ENCODE measurements around the gene REXO2.

The REXO2 gene

DNA sequence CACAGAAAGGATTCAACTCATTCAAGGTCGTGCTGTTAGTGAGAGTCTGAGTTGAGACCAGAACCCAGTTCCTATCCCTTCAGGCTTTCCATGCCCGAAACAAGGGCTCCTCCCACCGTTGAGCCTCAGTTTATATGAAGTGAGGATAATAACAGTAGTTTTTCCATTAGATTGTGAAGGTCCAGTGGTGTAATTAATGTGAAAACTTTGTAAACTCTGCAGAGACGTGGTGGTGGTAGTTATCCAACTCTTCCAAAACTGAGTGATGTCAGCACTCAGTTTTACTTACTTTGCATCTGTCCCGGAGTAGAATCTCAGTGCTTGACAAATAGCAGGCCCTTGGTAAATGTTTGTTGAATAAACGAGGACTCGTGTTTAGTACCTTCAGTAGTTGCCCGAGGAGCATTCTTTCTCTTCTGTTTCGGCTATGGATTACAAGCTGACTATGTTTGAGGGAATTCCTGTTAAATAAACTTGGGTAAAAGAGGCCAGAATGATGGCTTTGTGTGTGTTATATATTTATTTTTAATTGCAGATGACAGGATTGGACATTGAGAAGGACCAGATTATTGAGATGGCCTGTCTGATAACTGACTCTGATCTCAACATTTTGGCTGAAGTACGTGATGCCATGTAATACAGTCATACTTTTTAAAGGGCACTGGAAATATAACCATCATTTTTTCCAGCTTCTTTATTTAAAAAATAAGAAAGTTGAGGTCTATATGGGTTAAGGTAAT is 1.0 kb downstream of the REXO2 start:
- in situ Hi-C loops (cut with MboI; ENCODE audit: low sequenced_read_pairs), result no loop called here

DNA sequence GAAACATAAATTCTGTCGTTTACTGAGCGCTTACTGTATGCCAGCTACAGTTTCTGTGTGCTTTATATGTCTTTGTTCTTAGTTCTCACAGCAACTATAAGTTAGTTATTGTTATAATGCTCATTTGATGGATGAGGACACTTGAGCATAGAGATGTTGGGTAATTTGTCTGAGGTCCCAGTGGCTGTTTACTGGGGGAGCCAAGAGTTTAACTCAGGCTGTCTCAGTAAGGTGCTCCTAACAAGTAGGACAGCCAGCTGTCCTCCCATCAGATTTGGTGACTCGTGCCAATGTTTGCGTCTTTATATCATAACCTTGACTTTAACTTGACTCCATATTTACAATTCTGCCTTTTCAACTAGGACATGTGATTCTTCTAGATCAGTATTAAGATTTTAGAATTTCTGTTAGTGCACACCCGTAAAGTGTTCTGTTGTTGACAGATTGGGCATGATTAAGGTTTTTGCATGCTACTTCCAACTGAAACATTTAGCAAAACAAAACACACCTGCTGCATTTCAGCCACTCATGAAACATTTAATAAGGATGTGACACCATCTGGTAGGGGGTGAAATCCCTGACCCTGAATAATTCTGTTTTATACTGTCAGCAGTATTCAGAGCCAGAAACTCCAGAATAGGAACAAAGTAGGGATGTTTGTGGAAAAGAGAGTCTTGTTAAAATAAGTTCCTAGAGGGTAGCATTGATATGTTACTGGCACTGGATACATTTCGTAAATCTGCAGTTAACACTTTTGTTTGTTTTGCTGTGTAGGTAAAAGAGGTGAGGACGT is 1.9 kb downstream of the REXO2 start:
- in situ Hi-C loops (cut with MboI; ENCODE audit: low sequenced_read_pairs), result no loop called here

DNA sequence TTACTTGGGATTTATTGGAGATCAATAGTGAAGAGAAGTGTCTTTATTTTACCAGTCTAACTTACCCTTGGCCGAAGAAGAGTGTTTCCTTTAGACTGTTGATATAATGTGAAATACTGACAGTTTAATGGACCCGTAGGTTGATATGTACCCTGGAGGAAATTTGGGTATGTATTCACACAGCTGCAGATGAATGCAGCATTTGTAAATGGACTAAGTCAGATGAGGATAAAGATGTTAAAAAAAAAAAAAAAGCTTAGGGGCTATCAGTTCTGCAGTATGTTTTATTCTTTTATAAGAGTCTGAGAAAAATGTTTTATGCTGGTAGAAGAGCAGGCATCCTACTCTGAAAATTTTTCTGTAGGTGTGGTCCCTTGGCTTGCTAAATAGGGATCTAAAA is 2.7 kb downstream of the REXO2 start:
- in situ Hi-C loops (cut with MboI; ENCODE audit: low sequenced_read_pairs), result no loop called here

DNA sequence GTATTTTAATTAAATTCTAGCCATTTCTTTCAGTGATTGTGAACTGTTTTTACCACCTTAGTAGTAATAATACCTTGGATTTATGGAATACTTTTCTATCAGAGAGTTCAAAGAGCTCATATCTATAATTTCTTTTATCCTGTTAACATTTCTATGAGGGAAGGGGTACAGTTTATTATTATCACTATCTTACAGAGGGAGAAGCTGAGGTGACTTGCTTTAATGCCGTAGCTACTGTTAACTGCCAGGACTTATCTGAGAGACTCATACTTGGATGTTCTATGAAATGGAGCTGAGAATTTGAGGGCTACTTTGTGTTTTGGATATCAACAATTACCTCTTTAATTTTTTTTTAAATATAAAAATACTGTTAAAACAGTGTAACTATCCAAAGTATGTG is 3.3 kb downstream of the REXO2 start:
- in situ Hi-C loops (cut with MboI; ENCODE audit: low sequenced_read_pairs), result no loop called here

DNA sequence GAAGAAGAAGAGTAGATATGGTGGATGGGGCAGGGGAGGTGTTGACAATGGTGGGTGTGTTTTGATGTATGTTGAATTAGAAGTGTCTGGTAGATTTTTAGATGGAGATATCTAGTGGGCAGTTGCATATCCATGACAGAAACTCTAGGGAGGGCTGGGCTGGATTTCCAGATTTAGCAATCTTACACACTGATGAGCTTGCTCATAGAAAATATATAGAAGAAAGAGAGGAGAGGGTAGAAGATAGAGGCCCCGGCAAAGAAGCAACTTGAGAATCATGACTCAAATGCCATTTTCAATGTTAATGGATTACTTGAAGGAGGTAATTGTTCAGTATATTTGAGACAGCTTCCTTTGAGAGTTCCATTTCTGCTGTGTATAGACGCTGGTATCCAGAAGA is 8.2 kb downstream of the REXO2 start:
- in situ Hi-C loops (cut with MboI; ENCODE audit: low sequenced_read_pairs), result no loop called here

DNA sequence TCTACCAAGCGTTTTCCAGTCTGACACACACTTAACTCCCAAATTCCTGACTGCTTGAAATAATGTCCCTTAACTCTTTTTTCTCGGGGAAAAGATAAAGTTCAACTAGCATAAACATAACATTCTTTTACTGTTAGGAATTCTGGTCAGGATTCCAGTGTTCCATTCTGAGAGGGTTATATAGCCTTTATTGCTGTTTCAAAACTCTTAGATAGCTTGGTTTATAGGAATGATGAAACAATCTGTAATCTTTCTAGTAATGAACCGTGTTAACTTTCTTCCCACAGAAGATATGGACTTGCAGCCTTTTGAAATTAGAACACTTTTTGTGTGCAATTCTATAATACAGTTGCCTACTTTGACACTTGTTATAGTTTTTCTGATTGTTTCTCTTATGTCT is 8.6 kb downstream of the REXO2 start:
- in situ Hi-C loops (cut with MboI; ENCODE audit: low sequenced_read_pairs), result no loop called here

DNA sequence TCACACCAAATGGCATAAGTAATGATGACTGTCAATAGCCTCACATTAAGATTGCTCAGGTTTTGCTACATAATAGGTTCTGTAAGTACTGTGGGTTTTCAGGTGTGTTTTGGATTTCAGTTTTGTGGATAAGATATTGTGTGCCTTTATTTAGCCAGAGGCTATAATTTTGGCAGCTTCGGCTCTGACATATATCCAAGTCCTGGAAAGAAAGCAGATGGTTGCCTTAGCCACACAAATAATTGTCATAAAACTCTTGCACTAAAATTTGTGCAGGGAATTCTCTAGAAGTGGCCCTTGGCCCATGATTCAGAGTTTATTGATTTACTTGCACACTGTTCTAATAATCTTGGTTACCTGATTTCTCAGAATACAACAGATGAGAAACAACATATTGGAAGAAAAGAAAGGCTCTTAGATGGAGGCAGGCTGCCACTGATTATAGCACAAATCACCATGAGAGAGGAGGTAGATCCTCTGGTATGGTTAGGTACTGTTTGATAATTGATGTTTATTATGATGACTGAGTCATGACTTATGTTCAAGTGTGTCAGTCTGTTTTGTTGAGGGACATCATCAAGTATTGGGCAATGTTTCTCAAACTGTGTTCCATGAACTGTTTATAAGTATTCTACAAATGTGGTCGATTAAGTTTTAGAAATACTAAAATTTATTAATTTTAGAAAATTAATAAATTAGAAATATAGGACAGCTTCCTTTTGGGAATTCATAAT is 9.6 kb downstream of the REXO2 start:
- in situ Hi-C loops (cut with MboI; ENCODE audit: low sequenced_read_pairs), result no loop called here

DNA sequence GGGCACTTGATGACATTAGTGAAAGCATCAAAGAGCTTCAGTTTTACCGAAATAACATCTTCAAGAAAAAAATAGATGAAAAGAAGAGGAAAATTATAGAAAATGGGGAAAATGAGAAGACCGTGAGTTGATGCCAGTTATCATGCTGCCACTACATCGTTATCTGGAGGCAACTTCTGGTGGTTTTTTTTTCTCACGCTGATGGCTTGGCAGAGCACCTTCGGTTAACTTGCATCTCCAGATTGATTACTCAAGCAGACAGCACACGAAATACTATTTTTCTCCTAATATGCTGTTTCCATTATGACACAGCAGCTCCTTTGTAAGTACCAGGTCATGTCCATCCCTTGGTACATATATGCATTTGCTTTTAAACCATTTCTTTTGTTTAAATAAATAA is 10.6 kb downstream of the REXO2 start:
- in situ Hi-C loops (cut with MboI; ENCODE audit: low sequenced_read_pairs), result no loop called here

DNA sequence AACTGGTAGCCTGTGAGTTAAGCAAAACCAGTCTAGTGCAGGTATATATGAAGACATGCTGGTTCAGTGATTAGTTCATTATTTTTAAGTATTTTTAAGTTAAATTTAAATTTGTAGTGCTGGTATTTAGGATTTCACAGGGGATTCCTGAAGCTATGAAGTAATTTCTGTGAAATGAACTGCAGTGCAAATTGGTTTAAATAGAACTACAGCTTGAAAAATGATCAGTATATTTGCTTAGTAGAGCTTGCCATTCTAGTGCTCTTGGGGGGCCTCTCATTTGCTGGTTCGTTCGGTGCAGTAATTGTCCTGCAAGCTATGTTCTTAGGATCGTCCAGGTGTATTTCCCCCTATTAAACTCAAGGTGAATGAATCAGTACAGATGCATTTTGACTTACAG is 13.1 kb downstream of the REXO2 start:
- in situ Hi-C loops (cut with MboI; ENCODE audit: low sequenced_read_pairs), result no loop called here

DNA sequence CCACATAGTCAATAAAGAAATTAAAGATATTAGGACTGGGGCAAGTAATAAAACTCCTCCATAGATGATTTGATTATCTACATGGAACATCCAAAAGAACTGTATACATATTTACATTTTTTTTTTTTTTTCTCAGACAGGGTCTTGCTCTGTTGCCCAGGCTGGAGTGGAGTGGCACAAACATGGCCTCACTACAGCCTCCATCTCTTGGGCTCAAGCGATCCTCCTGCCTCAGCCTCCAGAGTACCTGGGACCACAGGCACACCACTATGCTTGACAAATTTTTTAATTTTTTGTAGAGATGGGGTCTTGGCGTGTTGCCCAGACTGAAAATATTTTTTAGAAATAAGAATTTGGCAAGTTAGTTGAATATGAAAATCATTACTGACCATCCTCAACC is 24.7 kb downstream of the REXO2 start:
- in situ Hi-C loops (cut with MboI; ENCODE audit: low sequenced_read_pairs), result no loop called here

DNA sequence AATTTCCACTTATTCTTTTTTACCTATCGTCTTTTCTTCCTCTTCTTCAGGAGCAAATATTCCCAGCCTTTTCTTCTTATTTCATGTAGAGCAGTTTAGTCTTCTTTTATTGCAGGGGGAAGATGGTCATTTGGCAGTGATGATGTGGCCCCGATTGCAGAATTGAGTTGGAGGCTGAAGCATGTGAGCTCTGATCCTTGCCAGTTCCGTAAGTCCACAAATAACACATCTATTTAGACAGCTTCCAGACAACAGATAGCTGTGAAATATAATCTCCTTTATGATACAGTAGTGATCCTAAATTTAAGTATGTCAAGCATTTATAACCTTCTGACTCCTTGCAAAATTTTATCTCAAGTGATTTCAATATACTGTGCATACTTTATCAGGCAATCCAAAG is 27.5 kb downstream of the REXO2 start:
- in situ Hi-C loops (cut with MboI; ENCODE audit: low sequenced_read_pairs), result no loop called here

DNA sequence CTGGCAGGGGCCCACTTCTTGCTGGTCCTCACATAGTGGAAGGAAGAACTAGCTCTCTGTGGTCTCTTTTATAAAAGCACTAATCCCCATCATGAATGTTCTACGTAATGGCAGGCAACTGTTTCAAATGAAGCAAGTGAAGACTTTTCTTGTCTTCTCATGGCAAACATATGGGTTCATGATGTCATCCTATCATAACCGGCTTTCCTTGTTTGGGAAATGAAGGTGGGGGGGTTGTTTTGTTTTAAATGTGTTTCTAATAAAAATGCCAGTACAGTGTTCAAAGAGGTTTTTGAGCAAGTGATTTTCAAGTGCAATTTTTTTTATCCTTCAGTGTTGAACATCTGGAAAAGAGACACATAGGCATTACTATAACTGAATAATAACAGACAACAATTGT is 33.4 kb downstream of the REXO2 start:
- in situ Hi-C loops (cut with MboI; ENCODE audit: low sequenced_read_pairs), result no loop called here

DNA sequence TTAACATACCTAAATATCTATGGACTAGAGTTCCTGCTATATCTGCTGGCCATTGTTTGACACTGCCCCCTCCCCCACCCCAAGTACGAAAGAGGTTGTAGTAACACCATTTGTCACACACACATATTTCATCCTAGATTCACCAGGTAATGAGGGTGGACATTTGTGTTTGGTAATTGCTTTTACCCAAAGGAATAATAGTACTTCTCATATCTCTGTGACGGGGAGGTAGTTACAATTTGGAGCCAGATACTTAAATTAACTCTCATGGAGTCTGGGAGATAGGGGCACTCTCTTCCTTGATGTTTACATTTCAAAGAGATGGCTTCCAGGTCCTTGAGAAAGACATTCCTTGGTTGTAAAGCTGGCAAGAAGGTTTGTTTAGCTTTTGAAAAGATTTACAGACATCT is 38.7 kb downstream of the REXO2 start:
- in situ Hi-C loops (cut with MboI; ENCODE audit: low sequenced_read_pairs), result no loop called here

DNA sequence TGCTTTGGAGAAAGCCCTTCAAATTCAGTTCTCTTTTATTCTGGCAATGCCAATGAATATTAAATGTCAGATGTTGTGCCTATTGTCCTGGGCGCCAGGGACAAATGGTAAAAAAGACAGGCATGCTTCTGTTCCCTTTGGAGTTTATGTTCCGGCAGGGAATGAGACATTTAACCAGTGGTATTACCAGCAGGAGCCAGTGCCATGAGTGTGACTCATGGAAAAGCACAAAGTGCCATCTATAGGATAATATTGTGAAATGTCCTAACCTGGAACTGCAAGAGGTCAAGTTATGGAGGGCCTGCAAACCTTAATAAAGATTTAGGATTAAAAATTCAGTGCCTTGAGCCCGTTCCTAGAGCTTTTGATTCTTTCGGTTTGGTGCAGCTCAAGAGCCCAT is 39.5 kb downstream of the REXO2 start:
- in situ Hi-C loops (cut with MboI; ENCODE audit: low sequenced_read_pairs), result no loop called here

DNA sequence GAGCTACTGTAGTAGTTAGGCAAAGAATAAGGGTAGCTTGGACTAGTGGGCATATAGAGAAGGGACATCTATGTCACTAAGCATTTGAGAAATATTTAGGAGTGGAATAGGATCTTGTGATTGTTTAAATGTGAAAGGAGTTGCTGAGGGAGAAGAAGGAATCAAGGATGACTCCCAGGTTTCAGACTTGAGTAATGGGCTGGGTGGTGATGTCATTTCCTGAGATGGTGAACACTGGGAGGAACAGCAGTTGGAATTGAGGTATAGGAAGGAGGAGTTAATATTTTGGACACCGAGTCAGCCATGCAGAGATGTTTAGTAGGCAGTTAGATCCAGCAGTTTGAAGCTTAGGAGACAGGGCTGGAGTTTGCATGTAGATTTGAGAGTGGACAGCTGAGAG is 40.1 kb downstream of the REXO2 start:
- in situ Hi-C loops (cut with MboI; ENCODE audit: low sequenced_read_pairs), result no loop called here

DNA sequence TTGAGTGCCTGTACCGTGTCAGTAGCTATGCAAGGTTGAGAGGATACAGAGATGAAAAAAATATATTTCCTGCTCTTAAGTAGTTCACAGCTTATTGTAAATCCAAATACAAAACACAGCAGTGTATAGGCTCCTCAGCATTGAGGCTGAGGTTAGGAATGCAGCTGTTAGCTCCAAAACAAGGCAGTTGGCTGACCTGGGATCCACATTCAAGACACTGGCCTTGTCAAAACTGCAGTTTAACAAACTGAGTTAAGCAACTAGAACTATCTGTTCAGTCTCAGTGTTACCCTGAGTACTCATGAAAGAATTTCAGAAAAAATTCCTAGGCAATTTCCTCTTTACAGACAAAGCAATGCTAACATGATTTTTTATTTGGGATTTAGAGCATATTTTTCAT is 42.8 kb downstream of the REXO2 start:
- in situ Hi-C loops (cut with MboI; ENCODE audit: low sequenced_read_pairs), result no loop called here

DNA sequence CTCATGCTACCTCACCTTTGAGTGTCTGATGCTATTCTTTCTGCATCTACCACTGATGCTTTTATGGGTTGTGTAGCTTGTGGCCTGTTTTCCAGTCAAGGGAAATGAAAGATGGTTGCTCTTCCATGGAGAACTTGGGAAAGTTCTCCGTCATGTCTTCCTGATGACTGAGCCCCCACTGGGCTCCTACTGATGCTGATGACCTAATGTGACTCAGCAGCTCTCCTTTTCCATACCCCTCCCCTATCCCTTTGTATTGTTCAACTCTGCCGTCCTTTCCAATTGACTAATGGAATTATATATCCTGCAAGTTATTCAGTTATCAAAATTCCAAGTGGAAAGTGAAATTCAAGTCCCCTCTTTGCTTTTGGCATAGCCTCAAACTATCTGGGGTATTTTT is 44.7 kb downstream of the REXO2 start:
- in situ Hi-C loops (cut with MboI; ENCODE audit: low sequenced_read_pairs), result no loop called here

DNA sequence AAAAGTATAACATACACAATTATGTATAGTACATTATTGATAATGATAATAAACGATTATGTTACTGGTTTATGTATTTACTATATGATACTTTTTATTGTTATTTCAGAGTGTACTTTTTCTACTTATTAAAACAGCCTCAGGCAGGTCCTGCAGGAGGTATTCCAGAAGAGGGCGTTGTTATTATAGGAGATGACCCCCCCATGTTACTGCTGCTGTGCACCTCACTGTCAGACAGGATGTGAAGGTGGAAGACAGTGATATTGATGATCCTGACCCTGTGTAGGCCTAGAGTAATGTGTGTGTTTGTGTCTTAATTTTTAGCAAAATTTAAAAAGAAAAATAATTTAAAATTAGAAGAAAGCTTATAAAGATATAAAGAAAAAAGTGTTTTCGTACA is 57.6 kb downstream of the REXO2 start:
- in situ Hi-C loops (cut with MboI; ENCODE audit: low sequenced_read_pairs), result no loop called here

DNA sequence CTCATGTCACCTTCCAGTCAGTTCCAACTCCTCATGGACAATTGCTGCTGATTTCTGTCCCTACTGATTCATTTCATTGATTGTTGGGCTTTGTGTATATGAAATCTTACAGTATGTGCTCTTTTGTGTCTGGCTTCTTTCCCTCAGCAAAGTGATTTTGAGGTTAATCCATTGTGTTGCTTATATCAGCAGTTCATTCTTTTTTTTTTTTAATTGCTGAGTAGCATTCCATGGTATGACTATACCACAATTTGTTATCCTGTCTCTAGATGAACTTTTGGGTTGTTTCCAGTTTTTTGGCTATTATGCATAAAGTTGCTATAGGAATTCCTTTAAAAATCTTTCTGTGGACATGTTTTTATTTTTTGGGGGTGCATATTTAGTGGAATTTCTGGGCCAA is 60.5 kb downstream of the REXO2 start:
- in situ Hi-C loops (cut with MboI; ENCODE audit: low sequenced_read_pairs), result no loop called here

Data from HL-60/S4 treated with phorbol 12-myristate 13-acetate at 8.2 ng/mL for 4 days and 3 days (cell line).